Islet precursor cell (in vitro differentiated cells): ENCODE measurements around the gene NMNAT3.
A peak's percentile ranks its signal among the peaks of the same experiment; 100 is the strongest.

Experiments used
- DNase-seq: peaks from one replicate; pipeline ENCODE4 v3.0.0-alpha.2; 2018

Gene NMNAT3

GRCh38 chr3:139674571-139675260 lies 3.1 kb downstream of the NMNAT3 start:
- DNase-seq, result no peak

DNA sequence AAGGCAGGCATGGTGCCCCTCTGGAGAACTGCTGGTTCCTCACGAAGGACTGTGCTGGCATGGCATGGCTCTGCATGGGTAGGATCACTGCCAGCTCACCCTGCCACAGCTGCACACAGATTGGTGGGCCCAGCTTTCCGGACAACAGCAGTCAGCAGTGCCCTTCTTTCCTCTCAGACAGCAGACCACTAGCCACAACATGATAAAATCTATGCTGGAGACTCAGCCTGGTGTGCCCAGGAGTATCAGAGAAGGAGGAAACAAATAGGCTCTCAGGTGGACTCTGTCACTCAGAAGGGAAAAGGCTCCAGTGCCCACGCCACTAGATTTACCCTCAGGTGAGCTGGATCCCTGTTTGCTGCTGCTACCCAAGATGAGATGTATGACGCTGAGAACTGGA lies 4.9 kb downstream of the NMNAT3 start:
- DNase-seq, result peak; percentile 32

DNA sequence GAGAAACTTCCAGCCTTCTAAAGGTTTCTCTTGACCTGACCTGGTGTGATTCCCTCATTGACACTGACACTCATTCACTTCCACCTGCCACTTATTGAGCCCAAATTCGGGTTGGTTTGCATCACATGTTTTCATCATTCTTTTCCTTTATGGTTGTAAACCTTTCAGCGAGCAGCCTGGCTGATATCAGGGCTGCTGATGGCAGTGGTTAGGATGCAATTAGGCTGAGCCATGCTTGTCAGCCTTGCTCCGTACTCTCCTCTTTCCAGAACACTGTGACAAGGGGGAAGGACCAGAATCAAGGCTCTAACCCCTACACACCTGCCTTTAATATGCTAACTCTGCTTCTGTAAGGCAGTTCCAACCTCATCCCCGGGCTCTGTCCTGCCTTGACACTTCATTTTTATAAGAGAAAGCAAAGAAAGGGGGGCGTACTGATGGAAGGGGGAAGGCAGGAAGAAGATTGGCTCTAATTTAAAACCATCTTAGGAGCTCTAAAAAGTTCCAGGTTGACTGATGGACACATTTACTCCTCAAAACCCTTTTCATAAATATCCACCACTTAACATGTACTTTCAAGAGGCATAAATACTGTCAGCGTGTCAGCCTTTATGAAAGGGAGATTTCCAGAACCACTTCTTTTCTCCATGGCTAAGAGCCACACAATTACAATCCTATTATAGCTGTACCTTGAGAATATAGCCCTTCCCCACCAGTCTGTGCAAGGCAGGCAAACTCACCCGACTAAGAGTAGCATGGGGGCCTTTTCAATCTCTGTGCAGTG lies 5.7 kb downstream of the NMNAT3 start:
- DNase-seq, result peak; percentile 43

DNA sequence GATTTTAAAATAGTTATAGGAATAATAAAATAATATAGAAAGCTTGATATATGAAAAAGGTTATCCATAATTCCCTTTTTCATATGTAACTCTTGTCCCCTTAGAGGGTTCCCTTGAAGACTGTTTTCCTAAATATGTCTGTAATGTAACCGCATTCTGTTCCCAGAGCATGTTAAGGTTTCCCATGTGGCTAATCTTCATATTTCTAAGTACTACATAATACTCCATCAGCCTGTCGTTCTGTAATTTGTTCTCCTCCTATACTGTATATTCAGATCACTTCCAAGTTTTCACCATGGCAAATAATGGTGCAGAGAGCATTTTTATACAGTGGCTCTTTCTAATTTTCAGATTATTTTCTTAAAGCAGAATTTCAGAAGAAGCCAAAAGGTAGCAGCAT lies 6.7 kb downstream of the NMNAT3 start:
- DNase-seq, result no peak

- peak; percentile 81 for DNase-seq
These were observed 7.6 kb downstream of the NMNAT3 start for GRCh38 chr3:139670196-139670595.

- no peak for DNase-seq
These were observed 9.4 kb downstream of the NMNAT3 start for GRCh38 chr3:139668332-139668731.

- peak; percentile 26 for DNase-seq
These were observed 12.8 kb downstream of the NMNAT3 start for GRCh38 chr3:139664958-139665357.

DNA sequence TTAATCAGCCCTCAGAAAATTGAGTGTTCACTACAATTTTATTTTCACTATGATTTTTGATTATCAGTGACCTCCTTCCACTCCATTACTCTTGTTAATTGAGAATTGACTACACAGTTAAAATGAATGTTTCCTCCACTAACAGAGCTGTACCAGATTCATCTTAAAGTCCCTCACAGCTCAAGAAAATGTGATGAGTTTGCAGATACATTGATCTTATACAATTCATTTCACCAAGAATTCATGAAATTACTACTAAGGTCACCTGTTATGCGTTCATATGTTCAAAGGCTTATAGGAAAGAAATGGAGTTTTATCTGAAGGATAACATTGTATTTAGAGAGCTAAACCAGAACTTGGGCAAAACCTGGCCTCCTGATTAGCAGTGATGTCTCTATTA lies 17.5 kb downstream of the NMNAT3 start:
- DNase-seq, result no peak

GRCh38 chr3:139659511-139659910 lies 18.3 kb downstream of the NMNAT3 start:
- DNase-seq, result peak; percentile 19

DNA sequence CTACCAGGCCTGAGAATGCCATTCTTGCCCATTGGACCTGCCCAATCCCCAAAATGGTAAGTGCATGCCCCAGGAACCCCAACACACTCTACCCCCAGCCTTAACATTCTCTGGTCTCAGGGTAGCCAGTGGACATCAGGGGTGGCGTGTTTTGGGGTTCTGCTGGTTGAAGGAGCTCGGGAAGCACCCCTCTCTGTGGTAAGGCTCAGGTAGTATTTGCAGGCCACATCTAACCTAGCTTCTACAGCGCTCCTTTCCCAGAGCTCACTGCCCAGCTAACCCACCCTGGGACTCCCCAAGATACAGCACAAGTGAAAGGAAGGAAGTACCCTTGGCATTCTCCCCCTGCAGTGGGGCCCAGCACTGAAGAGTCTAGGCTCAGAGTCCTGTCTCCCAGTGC lies 19.8 kb downstream of the NMNAT3 start:
- peak; percentile 18 for DNase-seq

GRCh38 chr3:139657434-139657833 lies 20.3 kb downstream of the NMNAT3 start:
- DNase-seq, result peak; percentile 26

DNA sequence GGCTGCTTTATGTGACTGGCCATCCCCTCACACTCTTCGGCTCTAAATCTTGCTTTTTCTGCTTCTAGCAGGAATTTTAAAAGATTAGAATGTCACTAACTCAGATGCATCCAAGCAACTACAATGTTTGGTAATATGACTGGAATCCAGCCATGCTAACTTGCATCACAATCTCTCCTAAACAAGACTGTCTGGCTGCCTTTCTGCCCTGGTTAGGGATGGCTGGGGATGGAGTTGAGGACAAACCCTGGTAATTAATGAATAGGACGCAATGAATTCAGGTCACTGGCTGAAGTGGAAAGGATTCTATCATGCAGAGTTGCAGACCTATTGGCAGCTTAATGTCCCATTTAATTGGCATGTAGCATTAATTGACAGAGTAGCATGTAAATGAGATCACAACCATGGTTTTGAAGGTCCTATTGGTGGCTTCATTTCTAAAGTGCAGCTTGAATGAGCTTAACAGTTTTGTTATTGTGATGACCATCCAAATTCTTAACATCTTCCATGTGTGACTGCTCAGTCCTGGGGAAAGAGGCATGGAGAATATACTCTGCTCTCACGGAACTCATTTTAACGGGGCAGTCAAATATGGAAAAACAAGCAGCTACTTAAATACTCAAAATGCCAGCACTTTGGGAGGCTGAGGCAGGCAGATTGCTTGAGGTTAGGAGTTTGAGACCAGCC lies 21.7 kb downstream of the NMNAT3 start:
- DNase-seq, result peak; percentile 22

- peak; percentile 41 for DNase-seq
These were observed 23.0 kb downstream of the NMNAT3 start for GRCh38 chr3:139654637-139655365.

- peak; percentile 53 for DNase-seq
These were observed 24.2 kb downstream of the NMNAT3 start for GRCh38 chr3:139653582-139653981.

DNA sequence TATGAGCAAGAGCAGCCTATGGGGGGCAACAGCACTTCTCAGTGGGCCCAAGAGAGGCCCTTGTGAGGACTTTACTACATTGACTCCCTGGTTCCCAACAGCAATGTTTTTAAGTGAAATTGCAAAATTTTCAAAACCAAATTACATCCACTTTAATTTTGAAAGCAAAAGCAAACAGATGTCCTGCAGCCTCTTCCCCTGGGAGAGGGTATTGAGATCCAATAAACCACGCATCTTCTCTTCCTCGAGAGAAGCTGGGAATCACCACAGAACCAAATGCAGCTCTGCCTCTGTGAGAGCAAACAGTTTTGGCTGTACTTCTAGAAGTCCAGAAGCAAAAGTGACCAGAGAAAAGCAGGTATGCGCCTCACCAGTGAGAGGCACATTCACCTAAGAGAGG lies 25.2 kb downstream of the NMNAT3 start:
- DNase-seq, result peak; percentile 22

DNA sequence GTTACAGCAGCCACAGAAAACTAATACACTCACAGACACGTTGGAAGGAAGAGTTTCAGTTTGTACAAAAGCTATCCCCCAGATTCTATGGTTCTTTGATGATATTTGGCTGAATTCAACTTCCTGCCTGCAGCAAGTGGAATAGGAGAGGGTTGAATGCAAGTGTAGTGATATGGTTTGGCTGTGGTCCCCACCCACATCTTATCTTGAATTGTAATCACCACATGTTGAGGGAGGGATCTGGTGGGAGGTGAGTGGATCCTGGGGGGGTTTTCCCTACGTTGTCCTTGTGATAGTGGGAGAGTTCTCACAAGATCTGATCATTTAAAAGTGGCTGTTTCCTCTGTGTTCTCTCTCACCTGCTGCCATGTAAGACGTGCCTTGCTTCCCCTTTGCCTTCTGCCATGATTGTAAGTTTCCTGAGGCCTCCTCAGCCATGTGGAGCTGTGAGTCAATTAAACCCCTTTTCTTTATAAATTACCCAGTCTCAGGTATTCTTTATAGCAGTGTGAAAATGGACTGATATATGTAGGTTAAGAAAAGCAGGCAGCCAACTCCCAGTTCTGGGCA lies 29.8 kb downstream of the NMNAT3 start:
- DNase-seq, result peak; percentile 16

- no peak for DNase-seq
These were observed 31.3 kb downstream of the NMNAT3 start for GRCh38 chr3:139646512-139646911.

GRCh38 chr3:139642996-139643395 lies 34.8 kb downstream of the NMNAT3 start:
- no peak for DNase-seq

DNA sequence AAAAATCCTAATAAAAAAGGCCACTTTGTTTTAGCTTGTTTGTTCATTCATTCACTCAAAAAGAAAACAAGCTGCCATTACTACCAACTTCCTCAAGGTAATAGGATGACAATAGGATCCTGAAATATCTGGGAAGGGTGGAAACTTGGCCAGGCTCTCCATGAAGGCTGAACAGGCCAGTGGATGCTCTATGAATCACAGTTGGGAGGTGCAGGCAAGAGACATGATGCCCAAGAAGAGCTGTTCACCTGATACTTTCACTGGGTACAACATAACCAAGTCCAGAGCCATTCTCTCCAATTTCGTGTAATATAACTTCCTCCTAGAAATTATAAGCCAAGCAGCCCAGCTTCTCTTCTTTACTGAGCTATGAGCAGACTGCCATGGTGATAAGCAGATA lies 37.3 kb downstream of the NMNAT3 start:
- no peak for DNase-seq

- DNase-seq, result no peak
These were observed 38.1 kb downstream of the NMNAT3 start for GRCh38 chr3:139639662-139640061.

- no peak for DNase-seq
These were observed 39.3 kb downstream of the NMNAT3 start for GRCh38 chr3:139638518-139638917.

DNA sequence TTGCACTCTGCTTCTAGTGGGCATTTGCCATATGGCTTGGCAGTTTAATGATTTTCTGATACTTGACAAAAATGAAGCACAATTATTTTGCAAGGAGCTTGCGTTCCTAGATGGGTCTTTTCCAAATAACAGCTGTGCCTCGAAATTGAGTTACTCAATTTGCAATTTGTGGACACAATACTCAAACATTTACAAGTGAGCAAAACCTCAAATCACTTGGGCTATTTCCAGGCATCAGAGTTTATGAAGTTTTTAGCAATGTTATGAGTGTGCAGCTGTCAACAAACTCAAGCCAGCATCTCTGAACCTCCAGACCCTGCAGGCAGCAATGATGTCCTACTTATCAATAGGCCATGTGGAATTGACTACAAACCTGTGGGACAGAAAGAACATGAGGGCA lies 41.3 kb downstream of the NMNAT3 start:
- no peak for DNase-seq

DNA sequence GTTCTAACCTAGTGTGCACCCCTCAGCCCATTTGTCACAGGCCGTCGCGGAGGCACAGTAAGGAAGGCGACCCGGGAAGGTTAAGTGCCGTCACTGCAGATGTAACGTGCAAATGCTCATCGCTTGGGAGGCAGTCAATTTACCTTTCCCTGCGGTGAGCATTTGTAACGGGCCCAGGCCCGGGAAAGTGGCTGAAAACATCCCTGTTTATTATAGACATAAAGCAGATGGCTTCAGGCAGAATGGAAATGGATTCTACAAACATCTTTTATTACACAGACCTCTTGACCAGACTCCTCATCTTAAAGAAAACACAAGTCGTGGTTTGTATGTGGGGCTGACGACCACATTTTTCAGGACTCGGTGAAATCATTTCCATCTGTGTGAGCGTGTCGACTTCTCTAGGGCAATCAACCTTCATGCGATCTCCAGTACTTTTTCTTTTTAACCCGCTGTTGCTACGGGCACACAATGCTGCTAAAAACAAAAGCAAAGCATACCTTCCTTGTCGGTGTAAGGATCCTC lies 43.6 kb downstream of the NMNAT3 start:
- no peak for DNase-seq
